Neural cell (in vitro differentiated cells): ENCODE results near the gene ANAPC7.

Source experiments
- EP300 ChIP-seq: fragments of 450-650 bp; conservative IDR thresholded peaks from 2 replicates; pipeline ENCODE4 v1.6.1; 2014; ENCODE audit warnings: antibody characterized with exemption, mild to moderate bottlenecking, moderate library complexity; ENCODE audit not compliant: poor library complexity, severe bottlenecking
- EZH2 ChIP-seq: fragments of 200-600, 300-800 bp; shearing (Covaris generic), sonication (generic); IDR thresholded peaks from 2 replicates; pipeline ENCODE4 v1.6.1; 2014; ENCODE audit warnings: antibody characterized with exemption, low read length, borderline replicate concordance, mild to moderate bottlenecking; ENCODE audit not compliant: insufficient read depth, poor library complexity, severe bottlenecking
- MXI1 ChIP-seq: fragments of 450-650 bp; conservative IDR thresholded peaks from 2 replicates; pipeline ENCODE4 v1.6.1; 2014; ENCODE audit warnings: antibody characterized with exemption, mild to moderate bottlenecking; ENCODE audit not compliant: poor library complexity, severe bottlenecking
- POLR2AphosphoS5 ChIP-seq: IDR thresholded peaks from 2 replicates; pipeline ENCODE4 v1.6.1; 2012
- TAF1 ChIP-seq: IDR thresholded peaks from 2 replicates; pipeline ENCODE4 v1.6.1; 2012; ENCODE audit warnings: low read depth
- TF ChIP-seq, protein P1 (sequence below): fragments of 450-650 bp; IDR thresholded peaks from 2 replicates; pipeline ENCODE4 v1.5.1; 2014; ENCODE audit warnings: antibody characterized with exemption, mild to moderate bottlenecking, moderate library complexity; ENCODE audit not compliant: poor library complexity, severe bottlenecking

- TF ChIP-seq, protein P1, sequence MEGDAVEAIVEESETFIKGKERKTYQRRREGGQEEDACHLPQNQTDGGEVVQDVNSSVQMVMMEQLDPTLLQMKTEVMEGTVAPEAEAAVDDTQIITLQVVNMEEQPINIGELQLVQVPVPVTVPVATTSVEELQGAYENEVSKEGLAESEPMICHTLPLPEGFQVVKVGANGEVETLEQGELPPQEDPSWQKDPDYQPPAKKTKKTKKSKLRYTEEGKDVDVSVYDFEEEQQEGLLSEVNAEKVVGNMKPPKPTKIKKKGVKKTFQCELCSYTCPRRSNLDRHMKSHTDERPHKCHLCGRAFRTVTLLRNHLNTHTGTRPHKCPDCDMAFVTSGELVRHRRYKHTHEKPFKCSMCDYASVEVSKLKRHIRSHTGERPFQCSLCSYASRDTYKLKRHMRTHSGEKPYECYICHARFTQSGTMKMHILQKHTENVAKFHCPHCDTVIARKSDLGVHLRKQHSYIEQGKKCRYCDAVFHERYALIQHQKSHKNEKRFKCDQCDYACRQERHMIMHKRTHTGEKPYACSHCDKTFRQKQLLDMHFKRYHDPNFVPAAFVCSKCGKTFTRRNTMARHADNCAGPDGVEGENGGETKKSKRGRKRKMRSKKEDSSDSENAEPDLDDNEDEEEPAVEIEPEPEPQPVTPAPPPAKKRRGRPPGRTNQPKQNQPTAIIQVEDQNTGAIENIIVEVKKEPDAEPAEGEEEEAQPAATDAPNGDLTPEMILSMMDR, result no peak
- TF ChIP-seq EZH2 (no peak), POLR2AphosphoS5 (no peak), EP300 (no peak), TAF1 (no peak), MXI1 (no peak)
These were observed 24.3 kb downstream of the ANAPC7 start for GRCh38 chr12:110379197-110379596.
